IMR-90 (cell line): ENCODE results near the gene NKPD1. TPM values are rescaled to one million over a fixed set of nuclear protein-coding genes. Genes with fewer than 3 reads are reported as not detected.

Experiments used
- ATAC-seq: fragments of 200-7000 bp; cut with Tn5 transposase; 2 replicates; pipeline ENCODE4 v1.9.1; 2020; ENCODE audit warnings: low read depth, mild to moderate bottlenecking, moderate library complexity
- BruUV-seq: library from RNA; stranded (reverse); fragments of 400-500 nt; replicated peaks from 2 replicates; lab custom pipeline; 2021; lab: Mats Ljungman, UMichigan
- CTCF ChIA-PET: fragments of 300-600 bp; formaldehyde crosslinking; extraction: SDS; loops from one replicate; lab custom pipeline; 2021; ENCODE audit warnings: antibody characterized with exemption; lab: Yijun Ruan, JAX
- POLR2A ChIA-PET: fragments of 300-600 bp; sonication (Branson Sonifier 250); formaldehyde crosslinking; loops from one replicate; lab custom pipeline; 2022; ENCODE audit warnings: antibody characterized with exemption; ENCODE audit not compliant: unreplicated experiment; lab: Charles Lee
- DNase-seq: peaks from one replicate; pipeline ENCODE4 v3.0.0; 2013
- H2AFZ ChIP-seq: replicated peaks from 2 replicates; pipeline ENCODE3; 2013; ENCODE audit warnings: low read length, mild to moderate bottlenecking; ENCODE audit not compliant: poor library complexity
- H2AK5ac ChIP-seq: 2 replicates; pipeline ENCODE4 v1.6.1; 2013; ENCODE audit warnings: low read depth, low read length, inconsistent platforms
- H2AK9ac ChIP-seq: replicated peaks from 2 replicates; pipeline ENCODE3; 2013; ENCODE audit warnings: mild to moderate bottlenecking, low read depth, low read length, moderate library complexity; ENCODE audit not compliant: poor library complexity
- H2BK120ac ChIP-seq: 2 replicates; pipeline ENCODE4 v1.6.1; 2013; ENCODE audit warnings: low read depth, low read length, inconsistent platforms
- H2BK15ac ChIP-seq: 3 replicates; pipeline ENCODE4 v1.6.1; 2013; ENCODE audit warnings: low read depth, low read length, inconsistent platforms
- H2BK20ac ChIP-seq: 2 replicates; pipeline ENCODE4 v1.6.1; 2013; ENCODE audit warnings: low read depth, mild to moderate bottlenecking, inconsistent platforms, low read length, moderate library complexity
- H2BK5ac ChIP-seq: 2 replicates; pipeline ENCODE4 v1.6.1; 2013; ENCODE audit warnings: mild to moderate bottlenecking, low read depth, low read length, inconsistent platforms; ENCODE audit not compliant: poor library complexity, severe bottlenecking
- H3K14ac ChIP-seq: replicated peaks from 2 replicates; pipeline ENCODE4 v1.6.1; 2013; ENCODE audit warnings: low read depth, low read length, inconsistent platforms
- H3K18ac ChIP-seq: 2 replicates; pipeline ENCODE4 v1.6.1; 2013; ENCODE audit warnings: low read depth, low read length, control low read depth
- H3K23ac ChIP-seq: 2 replicates; pipeline ENCODE4 v1.6.1; 2013; ENCODE audit warnings: low read depth, low read length, inconsistent platforms
- H3K27ac ChIP-seq: 2 replicates; pipeline ENCODE4 v1.5.1; 2013; ENCODE audit warnings: mild to moderate bottlenecking, control low read depth, low read length; ENCODE audit not compliant: insufficient read depth
- H3K27me3 ChIP-seq: 2 replicates; pipeline ENCODE4 v1.6.1; 2013; ENCODE audit warnings: low read length; ENCODE audit not compliant: control insufficient read depth, insufficient read depth
- H3K36me3 ChIP-seq: 2 replicates; pipeline ENCODE4 v1.6.1; 2013; ENCODE audit warnings: low read length, mixed read lengths; ENCODE audit not compliant: control insufficient read depth, insufficient read depth
- H3K4ac ChIP-seq: 2 replicates; pipeline ENCODE4 v1.6.1; 2013; ENCODE audit warnings: low read depth, low read length, inconsistent platforms
- H3K4me1 ChIP-seq: 2 replicates; pipeline ENCODE4 v1.6.1; 2013; ENCODE audit warnings: low read length, mixed read lengths; ENCODE audit not compliant: control insufficient read depth, insufficient read depth
- H3K4me2 ChIP-seq: 2 replicates; pipeline ENCODE4 v1.6.1; 2013; ENCODE audit warnings: low read depth, mild to moderate bottlenecking, control low read depth, low read length, moderate library complexity
- H3K4me3 ChIP-seq: 2 replicates; pipeline ENCODE4 v1.5.1; 2013; ENCODE audit warnings: low read depth, mild to moderate bottlenecking, control low read depth, low read length, moderate library complexity; ENCODE audit not compliant: insufficient read depth
- H3K56ac ChIP-seq: 2 replicates; pipeline ENCODE4 v1.6.1; 2013; ENCODE audit warnings: low read length, inconsistent platforms; ENCODE audit not compliant: insufficient read depth; ENCODE audit errors: extremely low read depth
- H3K79me1 ChIP-seq, 2 experiments: 2 replicates each; pipeline ENCODE4 v1.6.1; 2013; ENCODE audit warnings: low read length in 2 of 2, inconsistent platforms in 1 of 2, low read depth in 1 of 2
- H3K9ac ChIP-seq: 2 replicates; pipeline ENCODE4 v1.6.1; 2013; ENCODE audit warnings: low read depth, low read length, control low read depth
- H3K9me1 ChIP-seq: 2 replicates; pipeline ENCODE4 v1.6.1; 2013; ENCODE audit warnings: low read length, inconsistent platforms; ENCODE audit not compliant: insufficient read depth
- H3K9me3 ChIP-seq: 2 replicates; pipeline ENCODE4 v1.6.1; 2013; ENCODE audit warnings: low read length; ENCODE audit not compliant: control insufficient read depth, insufficient read depth
- H4K20me1 ChIP-seq: 2 replicates; pipeline ENCODE4 v1.6.1; 2013; ENCODE audit warnings: low read length, inconsistent platforms; ENCODE audit not compliant: insufficient read depth
- H4K5ac ChIP-seq: 2 replicates; pipeline ENCODE4 v1.6.1; 2013; ENCODE audit warnings: mild to moderate bottlenecking, low read depth, low read length, control low read depth
- H4K8ac ChIP-seq, 2 experiments: 2 replicates each; pipeline ENCODE4 v1.6.1; 2013; ENCODE audit warnings: low read depth in 2 of 2, low read length in 2 of 2, control low read depth in 1 of 2, inconsistent platforms in 1 of 2
- H4K91ac ChIP-seq: 2 replicates; pipeline ENCODE4 v1.6.1; 2013; ENCODE audit warnings: low read depth, low read length, inconsistent platforms; ENCODE audit not compliant: insufficient read depth
- BHLHE40 ChIP-seq: fragments of 150-350 bp; IDR thresholded peaks from 2 replicates; pipeline ENCODE4 v1.6.1; 2016; ENCODE audit warnings: mild to moderate bottlenecking, low read depth, low read length
- CHD1 ChIP-seq: IDR thresholded peaks from 2 replicates; pipeline ENCODE4 v1.6.1; 2012; ENCODE audit warnings: low read depth, low read length, improper control_type of control experiment
- CTCF ChIP-seq: conservative IDR thresholded peaks from 2 replicates; pipeline ENCODE4 v1.5.1; 2012; ENCODE audit warnings: mild to moderate bottlenecking, low read depth, low read length, improper control_type of control experiment
- ELK1 ChIP-seq: fragments of 150-350 bp; IDR thresholded peaks from 2 replicates; pipeline ENCODE4 v1.6.1; 2016; ENCODE audit warnings: low read depth, mild to moderate bottlenecking, low read length, moderate library complexity, borderline replicate concordance
- FOS ChIP-seq: fragments of 150-350 bp; IDR thresholded peaks from 2 replicates; pipeline ENCODE4 v1.6.1; 2016; ENCODE audit warnings: low read depth, low read length
- MAFK ChIP-seq: IDR thresholded peaks from 2 replicates; pipeline ENCODE4 v1.6.1; 2012; ENCODE audit warnings: low read depth, low read length, improper control_type of control experiment
- MAZ ChIP-seq: IDR thresholded peaks from 2 replicates; pipeline ENCODE4 v1.6.1; 2012; ENCODE audit warnings: low read depth, mild to moderate bottlenecking, low read length, improper control_type of control experiment, moderate library complexity, borderline replicate concordance
- MXI1 ChIP-seq: IDR thresholded peaks from 2 replicates; pipeline ENCODE4 v1.6.1; 2012; ENCODE audit warnings: low read depth, mild to moderate bottlenecking, low read length, moderate library complexity, borderline replicate concordance
- NFE2L2 ChIP-seq: fragments of 150-350 bp; IDR thresholded peaks from 2 replicates; pipeline ENCODE4 v1.6.1; 2016; ENCODE audit warnings: low read depth, mild to moderate bottlenecking, low read length
- POLR2A ChIP-seq: IDR thresholded peaks from 2 replicates; pipeline ENCODE4 v1.6.1; 2012; ENCODE audit warnings: mild to moderate bottlenecking, low read depth, low read length
- RAD21 ChIP-seq: IDR thresholded peaks from 2 replicates; pipeline ENCODE4 v1.6.1; 2012; ENCODE audit warnings: low read length, improper control_type of control experiment
- RCOR1 ChIP-seq: IDR thresholded peaks from 2 replicates; pipeline ENCODE4 v1.6.1; 2012; ENCODE audit warnings: mild to moderate bottlenecking, low read length, improper control_type of control experiment; ENCODE audit not compliant: insufficient replicate concordance
- RFX5 ChIP-seq: IDR thresholded peaks from 2 replicates; pipeline ENCODE4 v1.8.0; 2012; ENCODE audit warnings: low read depth, mild to moderate bottlenecking, low read length, moderate library complexity
- SMC3 ChIP-seq: fragments of 150-350 bp; IDR thresholded peaks from 2 replicates; pipeline ENCODE4 v1.6.1; 2016; ENCODE audit warnings: low read depth, mild to moderate bottlenecking, antibody characterized with exemption, low read length, moderate library complexity
- USF2 ChIP-seq: fragments of 150-350 bp; IDR thresholded peaks from 2 replicates; pipeline ENCODE4 v1.6.1; 2017; ENCODE audit warnings: mild to moderate bottlenecking, antibody characterized with exemption, low read length, low read depth
- WGBS, 2 experiments: methylation state at CpG; one replicate each; pipeline versions ENCODE4 v1.1.5 to v1.1.7; 2013; ENCODE audit warnings: missing lambda C conversion rate in 2 of 2; ENCODE audit not compliant: insufficient read length in 1 of 2; ENCODE audit errors: extremely low coverage in 2 of 2; 5-methylcytosine and 5-hydroxymethylcytosine counted together
- dilution Hi-C: fragments of 300-500 bp; cut with HindIII; formaldehyde crosslinking; loops from one replicate; pipeline ENCODE4 v1.14.3; 2018; ENCODE audit warnings: low sequenced_read_pairs; ENCODE audit not compliant: unreplicated experiment
- in situ Hi-C: fragments of 300-500 bp; cut with MboI; formaldehyde crosslinking; loops from 3 replicates; pipeline ENCODE4 v1.14.3; 2019; ENCODE audit warnings: low sequenced_read_pairs, inconsistent platforms, mixed read lengths
- intact Hi-C: fragments of 100-400 bp; cut with micrococcal nuclease; formaldehyde crosslinking; loops from 2 replicates; pipeline ENCODE4 v1.10.0; 2022
- polyA plus RNA-seq, 3 experiments: library from polyadenylated mRNA; depleted of rRNA; stranded (reverse); fragments of >200 nt; gene quantifications; 2 replicates each; pipeline ENCODE4 v1.2.3, GENCODE V29; 2012; ENCODE audit warnings: low replicate concordance in 1 of 3
- total RNA-seq: library from RNA; depleted of rRNA; stranded (reverse); fragments of >200 nt; gene quantifications from 2 replicates; pipeline ENCODE4 v1.2.3, GENCODE V29; 2012

NKPD1 gene
- total and polyA plus RNA-seq, 2 of the 4 experiments (the other 2 are of a cell fraction): under 0.01 to 0.09 TPM

- H3K79me1 ChIP-seq: peaks cover 41 to 84% of the 10 kb centered on the region in 2 experiments
- no peak overlapping the region for H3K27ac ChIP-seq
- no peak overlapping the region for H2BK5ac ChIP-seq
- ChIA-PET POLR2A (no interaction called here), CTCF (interaction anchor here (0.6 to 1.0 kb wide), 2 partner anchors 35 to 74 kb away, joined by 3 to 4 read pairs; no protein-coding TSS in a partner anchor)
- no peak overlapping the region for H4K8ac ChIP-seq
- H3K14ac ChIP-seq: no peak overlapping the region
- H3K9me1 ChIP-seq: peaks cover 3% of the 10 kb centered on the region; the same call in 1 of the 2 replicates
- no TSS peak for BruUV-seq
- peaks cover 81% of the 10 kb centered on the region for H4K20me1 ChIP-seq
- H3K18ac ChIP-seq: no peak overlapping the region
- H2BK20ac ChIP-seq: no peak overlapping the region
- no peak overlapping the region for H3K56ac ChIP-seq
- TF ChIP-seq POLR2A (no peak), MXI1 (no peak), RFX5 (no peak), BHLHE40 (no peak), CTCF (no peak), CHD1 (no peak), FOS (no peak), ELK1 (no peak), MAFK (no peak), MAZ (no peak), RCOR1 (no peak), RAD21 (no peak), SMC3 (no peak), NFE2L2 (no peak), USF2 (no peak)
- intact Hi-C loops: loop anchor here (5.0 kb wide), 1 partner anchor 34 kb away; the partner anchor contains the start of gene PPP1R37
- in situ Hi-C loops: no loop called here
- dilution Hi-C loops: no loop called here
- H3K4me2 ChIP-seq: no peak overlapping the region
- H2BK120ac ChIP-seq: no peak overlapping the region
- no peak overlapping the region for H2BK15ac ChIP-seq
- H2AFZ ChIP-seq: no peak overlapping the region
- H2AK9ac ChIP-seq: no peak overlapping the region
- no peak for ATAC-seq
- H3K23ac ChIP-seq: no peak overlapping the region
- no peaks in the 10 kb centered on the region for H3K4me1 ChIP-seq
- no peak overlapping the region for H3K4me3 ChIP-seq
- H2AK5ac ChIP-seq: no peak overlapping the region
- H3K9ac ChIP-seq: no peak overlapping the region
- DNase-seq: no peak
- no CpG with 5 or more reads among the region's 7 CpGs for WGBS, 2 experiments
- no peak overlapping the region for H3K4ac ChIP-seq
- no peak overlapping the region for H4K5ac ChIP-seq
- peaks cover 3% of the 10 kb centered on the region; the same call in 1 of the 2 replicates for H3K36me3 ChIP-seq
- H4K91ac ChIP-seq: no peak overlapping the region
- no peaks in the 10 kb centered on the region for H3K27me3 ChIP-seq
- H3K9me3 ChIP-seq: no peaks in the 10 kb centered on the region
Measured at GRCh38 chr19:45126654-45127053, 34.1 kb downstream of the NKPD1 start.
